GM12872 (cell line): ENCODE results near the gene ZBTB5.

Experiments
- TF ChIP-seq, protein P1 (sequence below): IDR thresholded peaks from 3 replicates; pipeline ENCODE4 v1.5.1; 2011; ENCODE audit warnings: low read depth, mild to moderate bottlenecking, low read length, moderate library complexity; ENCODE audit not compliant: insufficient read depth

Gene ZBTB5

DNA sequence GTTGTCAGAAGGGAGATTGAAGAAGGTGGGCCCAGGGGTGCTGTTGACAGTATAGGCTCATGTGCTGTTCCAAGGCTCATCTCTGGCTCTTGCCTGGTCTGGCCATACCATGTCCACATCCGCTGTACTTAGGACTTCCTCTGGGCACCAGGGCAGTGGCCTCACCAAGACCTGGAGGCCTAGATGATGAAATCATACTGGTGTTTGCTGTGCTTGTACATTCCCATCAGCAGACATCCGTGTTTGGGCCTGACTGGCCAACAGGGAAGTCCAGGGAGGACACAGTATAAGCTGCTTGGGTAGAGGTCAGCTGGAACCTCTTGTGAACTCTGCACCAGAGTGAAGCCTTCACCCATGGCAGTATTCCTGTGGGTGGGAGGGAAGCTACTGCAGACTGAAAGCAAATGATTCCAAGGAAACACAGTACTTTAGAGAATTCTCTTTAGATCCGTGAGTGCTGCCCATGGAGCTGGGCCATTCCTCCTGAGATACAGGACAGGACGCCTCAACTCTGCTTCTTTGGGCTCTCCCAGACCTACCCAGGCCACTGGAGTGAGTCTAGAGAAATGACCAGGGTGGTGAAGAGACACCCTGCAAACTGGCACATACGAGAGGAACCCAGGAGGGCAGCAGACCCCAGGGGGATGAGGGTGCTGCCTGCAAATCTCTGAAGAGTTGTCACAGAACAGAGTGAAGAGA is 43.0 kb upstream of the ZBTB5 start:
- TF ChIP-seq, protein P1, sequence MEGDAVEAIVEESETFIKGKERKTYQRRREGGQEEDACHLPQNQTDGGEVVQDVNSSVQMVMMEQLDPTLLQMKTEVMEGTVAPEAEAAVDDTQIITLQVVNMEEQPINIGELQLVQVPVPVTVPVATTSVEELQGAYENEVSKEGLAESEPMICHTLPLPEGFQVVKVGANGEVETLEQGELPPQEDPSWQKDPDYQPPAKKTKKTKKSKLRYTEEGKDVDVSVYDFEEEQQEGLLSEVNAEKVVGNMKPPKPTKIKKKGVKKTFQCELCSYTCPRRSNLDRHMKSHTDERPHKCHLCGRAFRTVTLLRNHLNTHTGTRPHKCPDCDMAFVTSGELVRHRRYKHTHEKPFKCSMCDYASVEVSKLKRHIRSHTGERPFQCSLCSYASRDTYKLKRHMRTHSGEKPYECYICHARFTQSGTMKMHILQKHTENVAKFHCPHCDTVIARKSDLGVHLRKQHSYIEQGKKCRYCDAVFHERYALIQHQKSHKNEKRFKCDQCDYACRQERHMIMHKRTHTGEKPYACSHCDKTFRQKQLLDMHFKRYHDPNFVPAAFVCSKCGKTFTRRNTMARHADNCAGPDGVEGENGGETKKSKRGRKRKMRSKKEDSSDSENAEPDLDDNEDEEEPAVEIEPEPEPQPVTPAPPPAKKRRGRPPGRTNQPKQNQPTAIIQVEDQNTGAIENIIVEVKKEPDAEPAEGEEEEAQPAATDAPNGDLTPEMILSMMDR: no peak

DNA sequence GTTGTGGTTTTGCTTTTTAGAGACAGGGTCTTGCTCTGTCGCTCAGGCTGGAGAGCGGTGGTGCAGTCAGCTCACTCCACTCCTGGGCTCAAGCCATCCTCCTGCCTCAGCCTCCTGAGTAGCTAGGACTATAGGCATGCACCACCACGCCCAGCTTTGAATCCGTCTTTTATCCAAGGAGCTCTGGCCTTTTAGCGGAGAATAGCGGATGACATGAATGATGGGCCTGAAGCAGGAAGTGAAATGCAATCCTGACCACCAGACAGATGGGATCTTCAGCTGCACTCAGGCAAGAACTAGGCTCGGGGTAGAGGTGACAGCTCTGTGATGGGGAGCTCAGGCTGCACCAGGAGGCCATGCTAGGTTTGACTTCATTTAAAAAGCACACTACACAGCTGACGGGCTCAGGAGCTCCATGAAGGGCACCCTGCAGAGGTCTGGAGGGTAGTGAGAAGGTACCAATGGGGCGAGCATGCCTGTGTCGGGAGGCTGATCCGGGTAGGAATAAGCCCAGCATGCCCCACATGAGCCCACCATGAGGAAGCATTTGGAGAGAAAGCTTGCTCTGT is 42.4 kb upstream of the ZBTB5 start:
- TF ChIP-seq, protein P1: no peak

DNA sequence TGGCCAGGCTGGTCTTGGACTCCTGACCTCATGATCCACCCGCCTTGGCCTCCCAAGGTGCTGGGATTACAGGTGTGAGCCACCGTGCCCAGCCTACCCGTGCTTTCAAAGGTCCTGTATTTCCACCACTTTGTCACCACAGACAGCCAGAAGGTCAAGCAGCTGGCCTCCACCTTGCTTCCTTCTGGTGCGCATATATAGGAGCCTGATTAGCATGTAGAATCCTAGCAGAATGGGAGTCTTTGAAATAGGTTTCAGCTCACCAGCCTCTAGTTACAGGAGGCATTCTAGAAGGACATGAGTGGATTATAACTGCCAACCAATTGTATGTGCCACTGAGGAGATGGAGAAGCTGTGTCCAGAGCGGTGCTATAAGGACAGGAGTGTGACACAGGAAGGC is 39.4 kb upstream of the ZBTB5 start:
- TF ChIP-seq, protein P1: no peak

DNA sequence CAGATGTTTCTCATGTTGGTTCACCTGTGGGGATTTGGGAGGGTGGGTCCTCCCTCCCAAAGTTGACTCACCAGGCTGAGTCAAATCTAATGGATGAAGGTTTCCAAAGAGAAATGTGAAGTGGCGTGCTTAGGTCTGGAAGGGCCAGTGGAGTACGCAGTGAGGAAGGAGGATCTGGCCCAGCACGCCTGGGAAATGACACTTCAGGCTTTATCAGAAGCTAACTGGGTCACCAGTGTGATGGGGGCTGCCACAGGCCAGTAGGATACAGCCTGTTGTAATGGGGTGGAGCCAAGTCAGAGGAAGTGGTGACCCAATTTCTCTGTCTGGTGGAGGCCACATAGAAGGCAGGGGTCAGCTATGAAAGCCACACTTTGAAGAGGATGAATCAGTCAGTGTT is 38.5 kb upstream of the ZBTB5 start:
- TF ChIP-seq, protein P1: no peak

DNA sequence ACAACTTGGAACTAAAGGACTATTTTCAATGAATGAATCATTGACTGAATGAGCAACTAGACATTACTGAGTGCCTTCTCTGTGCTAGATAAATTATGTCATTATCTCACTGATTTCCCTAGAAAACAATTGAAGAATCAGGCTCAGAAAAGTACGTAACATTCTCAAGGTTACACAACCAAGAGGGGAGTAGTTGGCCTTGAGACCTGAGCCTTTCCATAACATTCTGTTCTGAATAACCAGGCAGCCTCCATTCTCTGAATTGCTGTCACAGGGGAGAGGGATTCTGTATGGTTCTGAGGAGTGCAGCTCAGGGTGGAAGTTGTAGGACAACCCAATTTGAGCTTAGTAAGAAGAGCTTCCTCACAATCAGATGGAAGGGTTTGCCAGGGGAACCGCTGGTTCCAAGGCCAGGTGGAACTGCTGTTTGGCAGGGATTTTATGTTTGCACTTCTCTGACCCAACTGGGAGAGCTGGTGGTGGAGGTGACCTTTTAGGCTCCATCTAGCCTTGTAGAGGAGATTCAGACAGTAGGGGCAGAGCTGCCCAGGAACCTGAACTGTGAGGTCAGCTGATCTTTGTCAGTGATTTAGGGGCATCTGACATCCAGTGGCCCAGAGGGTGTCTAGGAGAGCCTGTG is 36.8 kb upstream of the ZBTB5 start:
- TF ChIP-seq, protein P1: no peak

DNA sequence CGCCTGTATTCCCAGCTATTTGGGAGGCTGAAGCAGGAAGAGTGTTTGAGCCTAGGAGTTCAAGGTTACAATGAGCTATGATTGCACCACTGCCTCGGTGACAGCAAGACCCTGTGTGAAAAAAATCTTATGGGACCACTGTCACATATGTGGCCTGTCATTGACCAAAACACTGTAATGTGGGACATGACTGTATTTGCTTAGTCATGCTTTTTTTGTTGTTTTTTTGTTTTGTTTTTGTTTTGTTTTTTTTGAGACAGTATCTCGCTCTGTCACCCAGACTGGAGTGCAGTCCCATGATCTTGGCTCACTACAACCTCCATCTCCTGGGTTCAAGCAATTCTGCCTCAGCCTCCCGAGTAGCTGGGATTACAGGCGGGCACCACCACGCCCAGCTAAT is 34.0 kb upstream of the ZBTB5 start:
- TF ChIP-seq, protein P1: no peak

DNA sequence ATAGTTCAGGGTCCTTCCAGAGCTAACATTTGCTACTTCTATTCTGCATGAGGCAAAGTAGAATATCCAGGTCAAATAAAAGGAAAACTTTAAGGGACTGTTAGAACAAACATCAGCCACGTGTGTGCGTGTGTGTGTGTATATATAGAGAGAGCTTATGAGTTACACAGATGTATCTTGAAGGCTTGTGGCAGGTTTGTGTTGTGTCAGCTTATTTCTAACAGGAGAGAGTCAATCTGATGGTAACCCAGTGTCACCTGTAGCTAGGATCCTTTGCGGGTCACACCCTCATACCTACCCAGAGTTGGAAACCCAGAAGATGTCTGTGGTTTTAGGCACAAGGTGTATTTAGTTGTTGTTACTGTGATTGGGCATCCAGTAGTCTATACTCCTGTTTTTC is 33.2 kb upstream of the ZBTB5 start:
- TF ChIP-seq, protein P1: no peak
